Measurements from ENCODE around the gene GPA33. TPM values are rescaled to one million over a fixed set of nuclear protein-coding genes. Genes with fewer than 3 reads are reported as not detected.

GPA33 gene
- total and polyA plus RNA-seq, 10 of the 15 experiments (the other 5 are each of a cell fraction or from before 2014, with no cell fraction given), result 0.09 to 0.27 (median 0.21) TPM; not detected in 1

DNA sequence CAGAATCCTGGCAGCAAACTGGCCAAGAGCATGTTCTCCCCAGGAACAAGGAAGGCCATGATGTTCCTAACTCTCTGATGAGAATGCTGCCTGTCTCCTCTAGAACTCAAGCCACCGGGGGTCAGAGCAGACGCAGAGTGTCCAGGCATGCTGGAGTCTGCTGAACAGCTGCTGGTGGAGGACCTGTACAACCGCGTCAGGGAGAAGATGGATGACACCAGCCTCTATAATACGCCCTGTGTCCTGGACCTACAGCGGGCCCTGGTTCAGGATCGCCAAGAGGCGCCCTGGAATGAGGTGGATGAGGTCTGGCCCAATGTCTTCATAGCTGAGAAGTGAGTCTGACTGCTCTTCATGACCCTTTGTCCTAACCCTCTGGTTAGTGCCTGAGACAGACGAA is 27.0 kb upstream of the GPA33 start:
- FAIRE-seq, result no peak
- no peak overlapping the region for H3K27ac ChIP-seq (ENCODE audit: control insufficient read depth, insufficient read depth)

More for the DNA sequence above, 27.0 kb upstream of the GPA33 start:
- ChIA-PET RAD21 (ENCODE audit: unreplicated experiment) (no interaction called here), POLR2A (no interaction called here), CTCF (interaction anchor here (1.4 kb wide), 1 partner anchor 50 kb away, joined by 4 read pairs; no protein-coding TSS in a partner anchor), SMC1A (ENCODE audit: uncharacterized antibody, unreplicated experiment) (no interaction called here)
- in situ Hi-C loops (cut with MboI), result no loop called here
- no peak overlapping the region for H3K9ac ChIP-seq (ENCODE audit: control insufficient read depth, insufficient read depth, low read length)
- 54% methylated on average over 9 of the region's 9 CpGs for WGBS (ENCODE audit: insufficient coverage, insufficient replicate concordance, low lambda C conversion rate, missing lambda C conversion rate)
- H3K27me3 ChIP-seq (replicated peaks in 1 of 2; ENCODE audit: control insufficient read depth in 2 of 2, insufficient read depth in 2 of 2, low read length in 1 of 2), result peaks cover 0 to 2% of the 10 kb centered on the region in 2 experiments; a peak in 1 of 4 replicates
- DNase-seq (ENCODE audit: low read depth, low spot score), result no peak
- H3K36me3 ChIP-seq (ENCODE audit: control insufficient read depth in 2 of 2, insufficient read depth in 2 of 2, low read length in 1 of 2), result no peaks in the 10 kb centered on the region
- ATAC-seq, result no peak
- no peak overlapping the region for H3K4me2 ChIP-seq (ENCODE audit: control insufficient read depth, insufficient read depth)
- no peaks in the 10 kb centered on the region for H4K20me1 ChIP-seq (ENCODE audit: control insufficient read depth, insufficient read depth)
- no peaks in the 10 kb centered on the region for H3K79me2 ChIP-seq (ENCODE audit: control insufficient read depth, insufficient read depth, low read length)
- no peaks in the 10 kb centered on the region for H3K4me1 ChIP-seq (ENCODE audit: control insufficient read depth, insufficient read depth, low read length)
- H2AFZ ChIP-seq (ENCODE audit: control insufficient read depth, low read depth, low read length), result no peak overlapping the region
- no peak overlapping the region for H3K4me3 ChIP-seq
- no peaks in the 10 kb centered on the region for H3K9me3 ChIP-seq (replicated peaks; ENCODE audit: control insufficient read depth, insufficient read depth, low read length)
- BruUV-seq (replicated peaks), result no TSS peak
- TF ChIP-seq CREB1 (IDR thresholded peaks at IDR 0.05; ENCODE audit: low read depth) (no peak), NR2C2 (IDR thresholded peaks at IDR 0.05; ENCODE audit: borderline replicate concordance, control insufficient read depth, insufficient read length, low read depth) (no peak), CBX5 (IDR thresholded peaks at IDR 0.05; ENCODE audit: low read depth) (no peak), GABPA (IDR thresholded peaks at IDR 0.05; ENCODE audit: low read depth) (no peak), SMAD5 (IDR thresholded peaks at IDR 0.05; ENCODE audit: low read depth) (no peak), RB1 (IDR thresholded peaks at IDR 0.05; ENCODE audit: borderline replicate concordance) (no peak), MTA2 (IDR thresholded peaks at IDR 0.05; ENCODE audit: low read depth) (no peak), ZNF622 (IDR thresholded peaks at IDR 0.05) (no peak), RELA (IDR thresholded peaks at IDR 0.05; ENCODE audit: borderline replicate concordance, partially characterized antibody) (no peak), STAT1 (conservative IDR thresholded peaks at IDR 0.05) (no peak)
- TF ChIP-seq, protein P1, sequence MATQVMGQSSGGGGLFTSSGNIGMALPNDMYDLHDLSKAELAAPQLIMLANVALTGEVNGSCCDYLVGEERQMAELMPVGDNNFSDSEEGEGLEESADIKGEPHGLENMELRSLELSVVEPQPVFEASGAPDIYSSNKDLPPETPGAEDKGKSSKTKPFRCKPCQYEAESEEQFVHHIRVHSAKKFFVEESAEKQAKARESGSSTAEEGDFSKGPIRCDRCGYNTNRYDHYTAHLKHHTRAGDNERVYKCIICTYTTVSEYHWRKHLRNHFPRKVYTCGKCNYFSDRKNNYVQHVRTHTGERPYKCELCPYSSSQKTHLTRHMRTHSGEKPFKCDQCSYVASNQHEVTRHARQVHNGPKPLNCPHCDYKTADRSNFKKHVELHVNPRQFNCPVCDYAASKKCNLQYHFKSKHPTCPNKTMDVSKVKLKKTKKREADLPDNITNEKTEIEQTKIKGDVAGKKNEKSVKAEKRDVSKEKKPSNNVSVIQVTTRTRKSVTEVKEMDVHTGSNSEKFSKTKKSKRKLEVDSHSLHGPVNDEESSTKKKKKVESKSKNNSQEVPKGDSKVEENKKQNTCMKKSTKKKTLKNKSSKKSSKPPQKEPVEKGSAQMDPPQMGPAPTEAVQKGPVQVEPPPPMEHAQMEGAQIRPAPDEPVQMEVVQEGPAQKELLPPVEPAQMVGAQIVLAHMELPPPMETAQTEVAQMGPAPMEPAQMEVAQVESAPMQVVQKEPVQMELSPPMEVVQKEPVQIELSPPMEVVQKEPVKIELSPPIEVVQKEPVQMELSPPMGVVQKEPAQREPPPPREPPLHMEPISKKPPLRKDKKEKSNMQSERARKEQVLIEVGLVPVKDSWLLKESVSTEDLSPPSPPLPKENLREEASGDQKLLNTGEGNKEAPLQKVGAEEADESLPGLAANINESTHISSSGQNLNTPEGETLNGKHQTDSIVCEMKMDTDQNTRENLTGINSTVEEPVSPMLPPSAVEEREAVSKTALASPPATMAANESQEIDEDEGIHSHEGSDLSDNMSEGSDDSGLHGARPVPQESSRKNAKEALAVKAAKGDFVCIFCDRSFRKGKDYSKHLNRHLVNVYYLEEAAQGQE (IDR thresholded peaks at IDR 0.05; ENCODE audit: low read depth, low read length), result no peak
- intact Hi-C loops (cut with micrococcal nuclease; ENCODE audit: unreplicated experiment), result no loop called here
